Measurements from ENCODE around the gene S100A13. TPM values are rescaled to one million over a fixed set of nuclear protein-coding genes. Genes with fewer than 3 reads are reported as not detected.

S100A13 gene
- total RNA-seq, 3 donors from 2014 or later = 163 to 221 (median 198) TPM

DNA sequence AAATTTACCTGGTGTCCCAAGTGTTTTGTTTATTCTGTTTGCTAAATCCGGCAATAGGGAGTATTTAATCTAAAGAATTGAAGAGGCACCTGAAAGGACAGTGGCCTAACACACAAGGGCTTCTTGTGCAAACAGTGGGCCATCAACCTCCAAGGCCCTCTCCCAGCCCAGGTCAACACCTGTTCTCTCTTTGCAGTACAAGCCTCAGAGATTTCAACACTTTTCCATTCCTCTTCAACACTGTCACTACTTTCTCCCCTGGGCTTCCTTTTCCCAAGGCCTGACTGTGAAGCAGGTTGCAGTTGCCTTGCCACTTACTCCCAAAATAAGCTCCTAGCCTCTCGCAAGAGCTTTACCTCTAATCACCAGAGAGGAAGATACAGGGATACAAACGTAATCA is 28.0 kb upstream of the S100A13 start:
- Histone ChIP-seq H3K36me3 (no peaks in the 10 kb centered on the region), H3K4me1 (peaks cover 0 to 4% of the 10 kb centered on the region in 2 donors), H3K9me3 (no peaks in the 10 kb centered on the region), H3K4me3 (no peak overlapping the region), H3K27me3 (no peaks in the 10 kb centered on the region), H3K27ac (no peak overlapping the region)
- TF ChIP-seq, protein P1, sequence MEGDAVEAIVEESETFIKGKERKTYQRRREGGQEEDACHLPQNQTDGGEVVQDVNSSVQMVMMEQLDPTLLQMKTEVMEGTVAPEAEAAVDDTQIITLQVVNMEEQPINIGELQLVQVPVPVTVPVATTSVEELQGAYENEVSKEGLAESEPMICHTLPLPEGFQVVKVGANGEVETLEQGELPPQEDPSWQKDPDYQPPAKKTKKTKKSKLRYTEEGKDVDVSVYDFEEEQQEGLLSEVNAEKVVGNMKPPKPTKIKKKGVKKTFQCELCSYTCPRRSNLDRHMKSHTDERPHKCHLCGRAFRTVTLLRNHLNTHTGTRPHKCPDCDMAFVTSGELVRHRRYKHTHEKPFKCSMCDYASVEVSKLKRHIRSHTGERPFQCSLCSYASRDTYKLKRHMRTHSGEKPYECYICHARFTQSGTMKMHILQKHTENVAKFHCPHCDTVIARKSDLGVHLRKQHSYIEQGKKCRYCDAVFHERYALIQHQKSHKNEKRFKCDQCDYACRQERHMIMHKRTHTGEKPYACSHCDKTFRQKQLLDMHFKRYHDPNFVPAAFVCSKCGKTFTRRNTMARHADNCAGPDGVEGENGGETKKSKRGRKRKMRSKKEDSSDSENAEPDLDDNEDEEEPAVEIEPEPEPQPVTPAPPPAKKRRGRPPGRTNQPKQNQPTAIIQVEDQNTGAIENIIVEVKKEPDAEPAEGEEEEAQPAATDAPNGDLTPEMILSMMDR (IDR thresholded peaks at IDR 0.05) = no peak
- TF ChIP-seq POLR2A (IDR thresholded peaks at IDR 0.05) (no peak), POLR2AphosphoS5 (IDR thresholded peaks at IDR 0.05) (no peak)
- intact Hi-C loops (cut with DNase I; ENCODE audit: low total_unique reads) = no loop called here
- DNase-seq (ENCODE audit: low spot score in 2 of 2) = no peak

DNA sequence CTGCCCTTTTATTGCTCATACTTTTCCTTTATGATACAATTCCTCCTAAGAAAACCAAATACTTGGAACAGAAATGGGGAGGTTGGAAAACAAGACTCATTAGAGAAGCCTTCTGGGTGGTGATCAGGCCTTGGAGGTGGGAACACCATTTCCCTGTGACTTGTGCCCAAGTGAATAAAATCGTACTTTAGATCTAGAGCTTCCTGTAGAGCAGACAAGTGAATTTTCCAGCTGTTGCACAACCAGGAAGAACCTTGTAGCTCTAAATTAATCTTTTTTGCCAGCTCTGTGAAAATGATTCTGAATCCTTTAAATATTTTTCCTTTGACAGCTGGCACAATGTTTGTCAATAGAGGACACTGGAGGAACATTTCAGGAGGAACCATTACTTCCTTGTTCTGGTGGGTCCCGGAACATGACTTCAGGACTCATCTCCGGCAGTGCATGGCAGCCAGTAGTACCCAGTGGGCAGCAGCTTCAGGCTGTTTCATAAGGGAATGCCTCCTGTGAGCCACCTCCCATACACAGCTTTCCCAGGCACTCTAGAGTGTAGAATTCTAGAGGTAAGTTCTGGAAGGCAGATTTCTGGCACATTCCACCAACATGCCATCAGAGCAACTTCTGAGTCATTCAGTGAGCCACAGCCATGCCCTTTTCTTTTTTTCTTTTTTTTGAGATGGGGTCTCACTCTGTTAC is 25.6 kb upstream of the S100A13 start:
- DNase-seq (ENCODE audit: low spot score in 2 of 2) = peak in 1 of 2 donors; percentile 52
- peaks cover 0 to 7% of the 10 kb centered on the region in 2 donors for H3K4me1 ChIP-seq
- H3K27me3 ChIP-seq = no peaks in the 10 kb centered on the region
- no peaks in the 10 kb centered on the region for H3K36me3 ChIP-seq
- TF ChIP-seq POLR2A (IDR thresholded peaks at IDR 0.05) = no peak
- TF ChIP-seq POLR2AphosphoS5 (IDR thresholded peaks at IDR 0.05) = no peak
- TF ChIP-seq, protein P1 (IDR thresholded peaks at IDR 0.05) = no peak
- no peak overlapping the region for H3K4me3 ChIP-seq
- intact Hi-C loops (cut with DNase I; ENCODE audit: low total_unique reads) = no loop called here
- H3K9me3 ChIP-seq = no peaks in the 10 kb centered on the region
- H3K27ac ChIP-seq = peak overlapping the region; percentile 83

DNA sequence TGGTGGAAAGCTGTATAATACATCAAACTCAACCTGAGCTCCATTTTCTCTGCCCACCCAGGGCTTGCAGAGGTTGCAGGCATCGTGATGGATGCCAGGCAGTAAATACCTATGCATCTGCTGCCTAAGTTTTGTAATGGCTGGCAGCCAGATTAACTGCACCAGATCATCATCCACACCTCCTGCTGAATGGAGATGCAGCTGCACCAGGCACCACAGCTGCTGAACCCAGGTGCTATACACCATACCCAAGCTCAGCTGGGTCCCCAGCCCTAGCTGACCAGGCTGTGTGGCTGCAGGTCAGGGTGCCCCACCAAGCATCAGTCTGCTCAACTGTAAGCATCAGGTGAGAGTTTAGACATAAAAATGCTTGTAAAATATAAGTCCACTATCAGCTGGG is 24.5 kb upstream of the S100A13 start:
- Histone ChIP-seq H3K9me3 (no peaks in the 10 kb centered on the region), H3K4me1 (peaks cover 0 to 7% of the 10 kb centered on the region in 2 donors), H3K27ac (no peak overlapping the region), H3K27me3 (no peaks in the 10 kb centered on the region), H3K4me3 (no peak overlapping the region), H3K36me3 (no peaks in the 10 kb centered on the region)
- TF ChIP-seq POLR2A (IDR thresholded peaks at IDR 0.05) (no peak), POLR2AphosphoS5 (IDR thresholded peaks at IDR 0.05) (no peak)
- TF ChIP-seq, protein P1 (IDR thresholded peaks at IDR 0.05) = no peak
- no peak for DNase-seq (ENCODE audit: low spot score in 2 of 2)
- intact Hi-C loops (cut with DNase I; ENCODE audit: low total_unique reads) = no loop called here

DNA sequence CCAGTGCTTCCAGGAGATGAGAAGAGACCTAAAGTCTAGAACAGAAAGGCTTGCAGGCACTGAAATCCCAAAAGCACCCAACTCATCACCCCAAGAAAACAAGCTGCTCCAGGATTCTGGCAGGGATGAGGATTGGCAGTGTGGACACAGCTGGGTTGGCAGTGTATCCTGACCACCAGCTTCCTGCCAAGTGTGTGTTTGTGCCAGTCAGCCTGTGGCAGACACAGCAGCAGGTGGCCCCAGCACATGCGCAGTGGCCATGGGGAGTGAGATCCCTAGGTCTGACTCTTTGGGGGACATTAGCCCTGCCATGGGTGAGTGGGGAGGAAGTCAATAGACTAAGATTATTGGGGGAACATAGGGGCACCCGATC is 22.5 kb upstream of the S100A13 start:
- Histone ChIP-seq H3K27me3 (no peaks in the 10 kb centered on the region), H3K27ac (peak overlapping the region; percentile 59 to 69), H3K4me3 (no peak overlapping the region), H3K4me1 (peaks cover 0 to 7% of the 10 kb centered on the region in 2 donors), H3K36me3 (no peaks in the 10 kb centered on the region), H3K9me3 (no peaks in the 10 kb centered on the region)
- intact Hi-C loops (cut with DNase I; ENCODE audit: low total_unique reads) = no loop called here
- peak; percentile 88 to 89 for DNase-seq (ENCODE audit: low spot score in 2 of 2)
- TF ChIP-seq, protein P1 (IDR thresholded peaks at IDR 0.05) = no peak
- TF ChIP-seq POLR2A (IDR thresholded peaks at IDR 0.05) = no peak
- TF ChIP-seq POLR2AphosphoS5 (IDR thresholded peaks at IDR 0.05) = peak in 1 of 3 donors; percentile 32

DNA sequence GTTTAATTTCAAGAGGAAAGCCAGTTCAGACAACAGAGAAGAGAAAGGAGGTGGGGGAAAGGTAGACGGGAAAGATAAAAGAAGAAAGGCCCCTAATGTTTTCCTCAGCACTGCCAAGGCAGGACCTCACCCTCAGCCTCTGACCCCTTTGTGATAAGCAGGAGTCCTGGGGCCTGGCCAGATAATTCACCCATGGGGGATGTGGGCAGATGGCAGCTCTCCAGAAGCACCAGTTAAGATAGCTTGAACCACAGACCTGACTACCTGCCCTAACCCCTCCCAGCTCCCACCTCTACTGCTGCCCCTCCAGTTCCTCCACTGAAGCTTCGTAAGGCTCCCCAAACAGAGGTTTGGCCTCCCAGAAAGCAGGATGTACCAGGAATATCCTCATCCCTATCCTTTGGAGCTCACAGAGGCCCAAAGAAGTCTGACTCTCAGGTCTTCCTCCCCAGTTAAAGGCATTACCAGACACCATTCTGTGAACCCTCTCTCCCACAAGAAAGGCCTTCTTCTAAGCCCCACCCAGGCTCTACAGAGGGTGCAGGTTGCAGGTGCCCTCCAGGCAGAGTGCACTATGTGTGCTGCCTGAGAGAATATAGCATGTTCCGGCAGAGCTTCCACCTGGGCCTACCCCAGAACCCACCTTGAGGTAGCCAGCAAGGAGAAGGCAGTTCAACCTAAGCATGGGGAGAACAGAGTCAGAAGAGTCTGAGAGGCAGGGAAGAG is 22.0 kb upstream of the S100A13 start:
- no peak for DNase-seq (ENCODE audit: low spot score in 2 of 2)
- H3K9me3 ChIP-seq = no peaks in the 10 kb centered on the region
- H3K36me3 ChIP-seq = no peaks in the 10 kb centered on the region
- H3K4me1 ChIP-seq = peaks cover 0 to 7% of the 10 kb centered on the region in 2 donors
- no peak overlapping the region for H3K4me3 ChIP-seq
- TF ChIP-seq POLR2A (IDR thresholded peaks at IDR 0.05) (no peak), POLR2AphosphoS5 (IDR thresholded peaks at IDR 0.05) (no peak)
- TF ChIP-seq, protein P1 (IDR thresholded peaks at IDR 0.05) = no peak
- H3K27me3 ChIP-seq = no peaks in the 10 kb centered on the region
- intact Hi-C loops (cut with DNase I; ENCODE audit: low total_unique reads) = no loop called here
- H3K27ac ChIP-seq = peak overlapping the region; percentile 59 to 69
